ENCODE data around the gene PRKCA. TPM values are rescaled to one million over a fixed set of nuclear protein-coding genes. Genes with fewer than 3 reads are reported as not detected.

The PRKCA gene
- total and polyA plus RNA-seq, 9 of the 15 experiments (the other 6 are each of a cell fraction or from before 2014, with no cell fraction given), result 3.2 to 33.0 (median 17.8) TPM

DNA sequence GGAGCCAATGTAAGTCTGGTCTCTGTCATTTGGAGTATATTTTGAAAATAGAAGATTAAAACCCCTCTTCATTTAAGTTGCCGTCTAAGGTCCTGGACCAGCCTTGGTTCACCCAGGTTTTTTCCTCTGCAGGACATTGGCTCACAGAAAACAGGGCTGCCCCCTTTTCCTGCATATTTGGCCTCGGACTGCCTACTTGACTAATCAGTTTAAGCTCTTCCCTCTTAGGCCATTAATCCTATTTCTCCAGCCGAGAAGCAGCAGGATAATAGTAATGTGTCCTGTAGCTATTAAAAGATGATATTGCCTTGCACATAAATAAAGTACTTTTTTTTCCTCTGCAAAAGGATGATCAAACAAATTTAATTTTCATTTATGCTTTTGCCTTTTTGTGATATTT lies 52.1 kb downstream of the PRKCA start:
- intact Hi-C loops (cut with micrococcal nuclease), result no loop called here
- Histone ChIP-seq H3K27me3 (ENCODE audit: control insufficient read depth in 2 of 2, insufficient read depth in 2 of 2, low read length in 2 of 2) (no peaks in the 10 kb centered on the region), H3K79me2 (ENCODE audit: control insufficient read depth, insufficient read depth, low read length) (peaks cover 41% of the 10 kb centered on the region), H3K4me1 (replicated peaks in 1 of 2; ENCODE audit: control insufficient read depth in 2 of 2, insufficient read depth in 2 of 2, low read length in 2 of 2) (peaks cover 10 to 28% of the 10 kb centered on the region in 2 experiments), H3K27ac (ENCODE audit: extremely low read depth, low read depth, low read length) (no peak overlapping the region), H3K4me3 (no peak overlapping the region), H3K9me1 (ENCODE audit: control insufficient read depth, insufficient read depth, low read length) (no peaks in the 10 kb centered on the region), H3K4me2 (ENCODE audit: insufficient read depth, low read length) (no peak overlapping the region), H2AFZ (ENCODE audit: low read depth, low read length) (no peak overlapping the region), H3K9ac (ENCODE audit: insufficient read depth in 1 of 2, low read depth in 2 of 2, low read length in 2 of 2) (no peak overlapping the region), H3K9me3 (replicated peaks; ENCODE audit: control insufficient read depth, insufficient read depth, low read depth, low read length) (no peaks in the 10 kb centered on the region), H4K20me1 (replicated peaks; ENCODE audit: control insufficient read depth, insufficient read depth, low read length) (no peaks in the 10 kb centered on the region), H3K36me3 (ENCODE audit: control insufficient read depth, insufficient read depth, low read length) (no peaks in the 10 kb centered on the region)
- no TSS peak for BruUV-seq (replicated peaks)
- WGBS (ENCODE audit: insufficient coverage, low coverage, missing lambda C conversion rate), result 69% methylated on average over 3 of the region's 3 CpGs
- DNase-seq (ENCODE audit: extremely low read depth in 1 of 4, low spot score in 3 of 4) (no peak), FAIRE-seq (no peak), ATAC-seq (no peak)
- CTCF ChIA-PET (ENCODE audit: low intra/inter-chr PET ratio), result no interaction called here
- POLR2A ChIA-PET, result interaction anchor here (0.6 kb wide), 1 partner anchor 43 kb away, joined by 3 read pairs; no protein-coding TSS in a partner anchor
- TF ChIP-seq HDAC1 (IDR thresholded peaks at IDR 0.05) (no peak), RBM17 (IDR thresholded peaks at IDR 0.05; ENCODE audit: borderline replicate concordance, low read depth, low read length) (no peak), ETS2 (tag; IDR thresholded peaks at IDR 0.05; ENCODE audit: borderline replicate concordance, poor library complexity, severe bottlenecking) (no peak), ILF3 (IDR thresholded peaks at IDR 0.05; ENCODE audit: borderline replicate concordance) (no peak), RHOXF2B (CRISPR knock-in tag; conservative IDR thresholded peaks at IDR 0.05) (no peak), HMG20B (CRISPR knock-in tag; IDR thresholded peaks at IDR 0.05) (no peak), TCF3 (CRISPR knock-in tag; IDR thresholded peaks at IDR 0.05) (no peak), BRF1 (IDR thresholded peaks at IDR 0.05; ENCODE audit: borderline replicate concordance, extremely low read depth, insufficient read length) (no peak), PTBP1 (IDR thresholded peaks at IDR 0.05; ENCODE audit: low read depth, low read length) (no peak), CBFB (CRISPR knock-in tag; IDR thresholded peaks at IDR 0.05) (no peak), SRF (CRISPR knock-in tag; IDR thresholded peaks at IDR 0.05) (no peak)
- TF ChIP-seq, protein P1, sequence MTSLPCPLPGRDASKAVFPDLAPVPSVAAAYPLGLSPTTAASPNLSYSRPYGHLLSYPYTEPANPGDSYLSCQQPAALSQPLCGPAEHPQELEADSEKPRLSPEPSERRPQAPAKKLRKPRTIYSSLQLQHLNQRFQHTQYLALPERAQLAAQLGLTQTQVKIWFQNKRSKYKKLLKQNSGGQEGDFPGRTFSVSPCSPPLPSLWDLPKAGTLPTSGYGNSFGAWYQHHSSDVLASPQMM (CRISPR knock-in tag; IDR thresholded peaks at IDR 0.05), result no peak
- TF ChIP-seq, protein P2, sequence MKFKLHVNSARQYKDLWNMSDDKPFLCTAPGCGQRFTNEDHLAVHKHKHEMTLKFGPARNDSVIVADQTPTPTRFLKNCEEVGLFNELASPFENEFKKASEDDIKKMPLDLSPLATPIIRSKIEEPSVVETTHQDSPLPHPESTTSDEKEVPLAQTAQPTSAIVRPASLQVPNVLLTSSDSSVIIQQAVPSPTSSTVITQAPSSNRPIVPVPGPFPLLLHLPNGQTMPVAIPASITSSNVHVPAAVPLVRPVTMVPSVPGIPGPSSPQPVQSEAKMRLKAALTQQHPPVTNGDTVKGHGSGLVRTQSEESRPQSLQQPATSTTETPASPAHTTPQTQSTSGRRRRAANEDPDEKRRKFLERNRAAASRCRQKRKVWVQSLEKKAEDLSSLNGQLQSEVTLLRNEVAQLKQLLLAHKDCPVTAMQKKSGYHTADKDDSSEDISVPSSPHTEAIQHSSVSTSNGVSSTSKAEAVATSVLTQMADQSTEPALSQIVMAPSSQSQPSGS (CRISPR knock-in tag; IDR thresholded peaks at IDR 0.05), result no peak
- TF ChIP-seq, protein P3, sequence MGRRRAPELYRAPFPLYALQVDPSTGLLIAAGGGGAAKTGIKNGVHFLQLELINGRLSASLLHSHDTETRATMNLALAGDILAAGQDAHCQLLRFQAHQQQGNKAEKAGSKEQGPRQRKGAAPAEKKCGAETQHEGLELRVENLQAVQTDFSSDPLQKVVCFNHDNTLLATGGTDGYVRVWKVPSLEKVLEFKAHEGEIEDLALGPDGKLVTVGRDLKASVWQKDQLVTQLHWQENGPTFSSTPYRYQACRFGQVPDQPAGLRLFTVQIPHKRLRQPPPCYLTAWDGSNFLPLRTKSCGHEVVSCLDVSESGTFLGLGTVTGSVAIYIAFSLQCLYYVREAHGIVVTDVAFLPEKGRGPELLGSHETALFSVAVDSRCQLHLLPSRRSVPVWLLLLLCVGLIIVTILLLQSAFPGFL (CRISPR knock-in tag; IDR thresholded peaks at IDR 0.05), result no peak
- TF ChIP-seq, protein P4, sequence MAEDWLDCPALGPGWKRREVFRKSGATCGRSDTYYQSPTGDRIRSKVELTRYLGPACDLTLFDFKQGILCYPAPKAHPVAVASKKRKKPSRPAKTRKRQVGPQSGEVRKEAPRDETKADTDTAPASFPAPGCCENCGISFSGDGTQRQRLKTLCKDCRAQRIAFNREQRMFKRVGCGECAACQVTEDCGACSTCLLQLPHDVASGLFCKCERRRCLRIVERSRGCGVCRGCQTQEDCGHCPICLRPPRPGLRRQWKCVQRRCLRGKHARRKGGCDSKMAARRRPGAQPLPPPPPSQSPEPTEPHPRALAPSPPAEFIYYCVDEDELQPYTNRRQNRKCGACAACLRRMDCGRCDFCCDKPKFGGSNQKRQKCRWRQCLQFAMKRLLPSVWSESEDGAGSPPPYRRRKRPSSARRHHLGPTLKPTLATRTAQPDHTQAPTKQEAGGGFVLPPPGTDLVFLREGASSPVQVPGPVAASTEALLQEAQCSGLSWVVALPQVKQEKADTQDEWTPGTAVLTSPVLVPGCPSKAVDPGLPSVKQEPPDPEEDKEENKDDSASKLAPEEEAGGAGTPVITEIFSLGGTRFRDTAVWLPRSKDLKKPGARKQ (CRISPR knock-in tag; IDR thresholded peaks at IDR 0.05), result no peak
- TF ChIP-seq, protein P5, sequence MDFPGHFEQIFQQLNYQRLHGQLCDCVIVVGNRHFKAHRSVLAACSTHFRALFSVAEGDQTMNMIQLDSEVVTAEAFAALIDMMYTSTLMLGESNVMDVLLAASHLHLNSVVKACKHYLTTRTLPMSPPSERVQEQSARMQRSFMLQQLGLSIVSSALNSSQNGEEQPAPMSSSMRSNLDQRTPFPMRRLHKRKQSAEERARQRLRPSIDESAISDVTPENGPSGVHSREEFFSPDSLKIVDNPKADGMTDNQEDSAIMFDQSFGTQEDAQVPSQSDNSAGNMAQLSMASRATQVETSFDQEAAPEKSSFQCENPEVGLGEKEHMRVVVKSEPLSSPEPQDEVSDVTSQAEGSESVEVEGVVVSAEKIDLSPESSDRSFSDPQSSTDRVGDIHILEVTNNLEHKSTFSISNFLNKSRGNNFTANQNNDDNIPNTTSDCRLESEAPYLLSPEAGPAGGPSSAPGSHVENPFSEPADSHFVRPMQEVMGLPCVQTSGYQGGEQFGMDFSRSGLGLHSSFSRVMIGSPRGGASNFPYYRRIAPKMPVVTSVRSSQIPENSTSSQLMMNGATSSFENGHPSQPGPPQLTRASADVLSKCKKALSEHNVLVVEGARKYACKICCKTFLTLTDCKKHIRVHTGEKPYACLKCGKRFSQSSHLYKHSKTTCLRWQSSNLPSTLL (IDR thresholded peaks at IDR 0.05), result no peak
- in situ Hi-C loops (cut with MboI), result no loop called here

Data from K562 (cell line).